Stimulated activated CD4-positive, alpha-beta T cell treated with anti-CD3 and anti-CD28 coated beads, Interleukin-15, amount 100 ng/mL, for 24 hours (primary cell): ENCODE data around the gene POU2F1.
A peak's percentile ranks its signal among the peaks of the same experiment; 100 is the strongest.
"Not testable (repeated sequence)": the region's sequence is repeated elsewhere in the genome, so short reads cannot be mapped to it uniquely, and the experiment has no call there.

Source experiments
- DNase-seq: peaks from one replicate; pipeline ENCODE4 v3.0.0-alpha.2; 2020

The POU2F1 gene

GRCh38 chr1:167231873-167232450 is 11.3 kb downstream of the POU2F1 start:
- no peak for DNase-seq

GRCh38 chr1:167232801-167233200 is 12.1 kb downstream of the POU2F1 start:
- no peak for DNase-seq

- no peak for DNase-seq
Observed at GRCh38 chr1:167233373-167233772, 12.7 kb downstream of the POU2F1 start.

GRCh38 chr1:167237000-167237399 is 16.3 kb downstream of the POU2F1 start:
- DNase-seq = no peak

- DNase-seq = no peak
Observed at GRCh38 chr1:167238713-167239112, 18.0 kb downstream of the POU2F1 start.

GRCh38 chr1:167239257-167239656 is 18.6 kb downstream of the POU2F1 start:
- no peak for DNase-seq

- no peak for DNase-seq
Observed at GRCh38 chr1:167244244-167244643, 23.6 kb downstream of the POU2F1 start.

- not testable (repeated sequence) for DNase-seq
Observed at GRCh38 chr1:167245168-167245567, 24.5 kb downstream of the POU2F1 start.

GRCh38 chr1:167246971-167247370 is 26.3 kb downstream of the POU2F1 start:
- no peak for DNase-seq

GRCh38 chr1:167247754-167248153 is 27.1 kb downstream of the POU2F1 start:
- no peak for DNase-seq

GRCh38 chr1:167248707-167249642 is 28.3 kb downstream of the POU2F1 start:
- no peak for DNase-seq

GRCh38 chr1:167249702-167250101 is 29.0 kb downstream of the POU2F1 start:
- DNase-seq = peak; percentile 22

- DNase-seq = no peak
Observed at GRCh38 chr1:167250482-167250881, 29.8 kb downstream of the POU2F1 start.

GRCh38 chr1:167251472-167251871 is 30.8 kb downstream of the POU2F1 start:
- DNase-seq = no peak

GRCh38 chr1:167252986-167253385 is 32.3 kb downstream of the POU2F1 start:
- no peak for DNase-seq

- no peak for DNase-seq
Observed at GRCh38 chr1:167258858-167259257, 38.2 kb downstream of the POU2F1 start.

GRCh38 chr1:167262836-167263235 is 42.1 kb downstream of the POU2F1 start:
- no peak for DNase-seq

- DNase-seq = no peak
Observed at GRCh38 chr1:167263344-167263743, 42.7 kb downstream of the POU2F1 start.

- no peak for DNase-seq
Observed at GRCh38 chr1:167263819-167264464, 43.3 kb downstream of the POU2F1 start.

GRCh38 chr1:167266965-167267364 is 46.3 kb downstream of the POU2F1 start:
- DNase-seq = no peak

- no peak for DNase-seq
Observed at GRCh38 chr1:167268347-167268787, 47.7 kb downstream of the POU2F1 start.

- DNase-seq = no peak
Observed at GRCh38 chr1:167270349-167271092, 49.8 kb downstream of the POU2F1 start.

GRCh38 chr1:167272369-167272957 is 51.8 kb downstream of the POU2F1 start:
- DNase-seq = no peak
